NCI-H2107 (cell line): Measurements from ENCODE around the gene OR4D9.
"Not testable (repeated sequence)": the region's sequence is repeated elsewhere in the genome, so short reads cannot be mapped to it uniquely, and the experiment has no call there.

Experiments used
- DNase-seq: peaks from one replicate; lab custom pipeline; 2025; lab: John Stamatoyannopoulos, UW

Gene OR4D9

DNA sequence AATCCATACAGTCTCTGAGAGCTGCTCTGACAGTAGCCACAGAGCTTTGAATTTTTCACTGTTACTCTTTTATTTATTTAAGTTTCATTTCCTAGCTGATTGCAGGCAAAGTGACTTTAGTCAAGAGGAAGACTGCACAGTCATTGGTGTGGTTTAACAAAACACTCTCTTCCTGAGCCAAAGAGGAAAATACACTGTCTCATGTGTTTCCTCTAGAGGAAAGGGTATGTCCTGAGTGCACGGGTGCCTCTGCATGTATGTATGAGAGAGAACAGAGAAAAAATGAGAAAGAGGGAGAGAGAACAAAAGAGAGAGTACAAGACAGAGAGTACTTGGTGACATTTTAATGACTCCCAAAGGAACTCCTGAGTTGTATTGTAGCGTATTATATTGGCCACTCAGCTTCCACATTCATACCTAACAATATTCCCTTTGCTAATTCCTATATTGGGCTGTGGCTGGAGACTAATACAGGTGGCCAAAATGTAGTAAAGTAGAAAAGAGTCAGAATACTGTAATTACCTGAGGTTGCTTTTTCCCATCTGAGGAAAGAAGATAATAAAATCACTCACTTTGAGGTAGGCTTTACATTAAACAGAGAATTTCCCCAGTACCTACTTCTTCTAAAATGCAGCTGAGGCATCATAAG lies at the start of gene OR4D9:
Gene OR4D9, plus strand, starts transcription at position 599 of the 649 bp plus-strand sequence. CDS start 3,374 bp downstream, outside the sequence.
- DNase-seq, result no peak

DNA sequence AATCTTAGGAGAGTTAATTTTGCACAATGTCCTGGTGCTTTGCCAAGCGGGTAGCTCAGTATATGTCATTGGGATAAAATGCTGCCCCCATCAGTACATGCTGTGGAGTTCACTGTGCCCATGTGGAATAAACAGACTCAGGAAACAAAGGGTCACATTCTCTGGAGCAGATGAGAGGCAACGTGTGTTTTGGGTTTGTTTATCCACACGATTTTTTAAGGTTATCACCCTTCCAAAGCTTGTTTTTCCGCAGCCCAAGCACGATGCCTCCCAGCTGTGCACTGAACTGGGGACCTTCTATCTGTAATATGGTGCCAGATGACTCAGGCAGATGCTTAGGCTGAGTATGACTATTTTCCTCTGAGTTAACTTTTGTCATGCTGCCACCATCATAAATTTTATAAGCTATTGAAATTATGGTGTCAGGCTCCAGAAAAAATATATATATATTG lies 48.1 kb upstream of the OR4D9 start:
- DNase-seq, result no peak

DNA sequence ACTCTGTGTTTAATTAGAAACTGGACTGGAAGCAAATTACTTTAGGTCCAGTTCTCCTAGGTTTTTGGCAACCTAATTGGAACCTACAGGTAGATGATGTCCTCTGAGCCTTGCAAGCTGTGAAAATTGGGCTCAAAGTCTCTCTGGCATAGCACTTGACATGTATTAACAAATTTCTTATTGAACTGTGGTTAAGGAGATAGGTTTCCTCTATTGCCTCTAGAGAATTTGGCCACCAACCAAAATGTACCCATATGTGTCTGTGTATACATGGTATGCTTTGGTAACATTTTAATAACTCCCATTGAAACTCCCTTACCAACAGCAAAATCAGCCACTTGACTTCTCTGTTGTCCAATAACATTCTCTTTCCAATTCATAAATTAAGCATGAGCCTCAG lies 38.3 kb upstream of the OR4D9 start, which contains the start of gene OR4D10:
Gene OR4D10, plus strand, starts transcription at position 301 of the 400 bp plus-strand sequence. CDS start 4,115 bp downstream, outside the sequence.
- no peak for DNase-seq

DNA sequence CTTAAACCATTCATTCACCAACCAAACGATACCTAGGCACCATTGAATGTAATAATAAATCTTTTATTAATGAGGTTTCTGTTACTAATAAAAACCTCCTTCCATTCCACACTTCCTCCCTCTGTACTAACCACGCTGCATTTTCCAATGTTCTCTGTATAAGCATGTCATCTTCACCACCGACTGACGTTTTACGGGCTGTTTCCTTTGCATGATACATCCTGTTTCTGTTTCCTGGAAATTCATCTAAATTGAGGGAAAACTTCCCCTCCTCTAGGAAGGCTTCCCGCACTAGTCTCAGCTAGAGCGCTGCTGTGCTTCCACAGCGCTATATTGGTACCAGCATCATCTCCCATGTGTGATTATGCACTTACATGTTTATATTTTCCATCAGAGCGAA lies 36.2 kb upstream of the OR4D9 start:
- DNase-seq, result no peak

DNA sequence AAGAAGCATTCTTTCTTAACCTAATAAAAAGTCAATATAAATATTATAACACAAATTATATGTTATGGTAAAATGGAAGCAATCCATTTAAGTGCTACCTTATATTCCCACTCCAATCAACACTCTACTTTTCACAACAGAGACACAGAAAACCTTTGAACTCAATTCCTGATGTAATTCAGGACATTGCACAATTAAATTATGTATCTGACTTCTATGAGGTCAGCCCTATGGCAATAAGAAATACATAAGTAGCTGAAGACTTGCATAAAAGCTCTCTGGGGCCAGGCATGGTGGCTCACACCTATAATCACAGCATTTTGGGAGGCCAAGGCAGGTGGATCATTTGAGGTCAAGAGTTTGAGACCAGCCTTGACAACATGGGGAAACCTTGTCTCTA lies 31.4 kb upstream of the OR4D9 start:
- DNase-seq, result no peak

DNA sequence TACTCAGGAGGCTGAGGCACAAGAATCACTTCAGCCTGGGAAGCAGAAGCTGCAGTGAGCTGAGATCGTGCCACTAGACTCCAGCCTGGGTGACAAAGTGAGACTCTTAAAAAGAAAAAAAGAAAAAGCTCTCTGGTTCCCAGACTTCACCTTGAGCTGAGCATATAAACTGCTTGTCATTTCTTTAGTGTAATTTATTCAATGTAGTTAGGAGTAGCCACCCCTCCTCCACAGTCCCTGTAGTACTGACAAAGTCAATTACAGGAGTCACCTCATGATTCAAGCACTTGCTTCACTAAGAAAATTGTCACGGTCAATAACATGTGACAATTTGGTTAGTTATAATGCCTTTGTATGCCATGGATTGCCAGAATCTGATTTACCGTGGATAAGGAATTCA lies 31.0 kb upstream of the OR4D9 start:
- DNase-seq, result no peak

DNA sequence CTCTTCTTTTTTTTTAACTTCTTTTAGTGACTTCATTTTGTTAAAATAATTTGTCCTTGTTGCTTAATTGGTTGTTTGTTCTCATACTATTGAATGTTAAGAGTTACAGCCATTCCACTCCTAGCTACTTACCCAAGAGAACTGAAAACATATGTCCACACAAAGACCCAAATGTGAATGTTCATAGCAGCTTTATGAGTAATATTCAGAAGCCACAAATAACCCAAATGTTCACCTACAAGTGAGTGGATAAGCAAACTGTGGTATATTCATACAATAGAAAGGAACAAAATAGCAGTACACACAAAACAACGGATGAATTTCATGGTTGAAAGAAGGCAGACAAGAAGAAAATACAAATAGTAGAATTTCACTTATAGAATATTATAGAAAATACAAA lies 9.4 kb upstream of the OR4D9 start:
- DNase-seq, result no peak

DNA sequence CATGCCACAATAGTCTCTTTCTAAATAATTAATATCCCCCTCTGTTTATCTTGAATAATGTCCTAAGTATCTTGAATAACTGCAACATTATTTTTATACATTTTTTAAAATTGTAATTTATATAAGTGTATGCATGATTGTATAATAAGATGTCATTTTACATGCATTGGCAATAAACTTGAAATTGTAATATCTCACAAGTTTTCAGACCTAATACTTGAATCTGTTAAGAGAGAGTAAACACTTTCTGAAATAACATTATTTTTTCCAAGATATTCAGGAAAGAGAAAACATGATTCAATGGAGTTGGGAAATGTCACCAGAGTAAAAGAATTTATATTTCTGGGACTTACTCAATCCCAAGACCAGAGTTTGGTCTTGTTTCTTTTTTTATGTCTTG lies 8.1 kb upstream of the OR4D9 start, which contains the start of gene OR4D11:
Gene OR4D11, plus strand, starts transcription at position 301 of the 400 bp plus-strand sequence. Its CDS starts 0 bp downstream, at position 301.
- no peak for DNase-seq

DNA sequence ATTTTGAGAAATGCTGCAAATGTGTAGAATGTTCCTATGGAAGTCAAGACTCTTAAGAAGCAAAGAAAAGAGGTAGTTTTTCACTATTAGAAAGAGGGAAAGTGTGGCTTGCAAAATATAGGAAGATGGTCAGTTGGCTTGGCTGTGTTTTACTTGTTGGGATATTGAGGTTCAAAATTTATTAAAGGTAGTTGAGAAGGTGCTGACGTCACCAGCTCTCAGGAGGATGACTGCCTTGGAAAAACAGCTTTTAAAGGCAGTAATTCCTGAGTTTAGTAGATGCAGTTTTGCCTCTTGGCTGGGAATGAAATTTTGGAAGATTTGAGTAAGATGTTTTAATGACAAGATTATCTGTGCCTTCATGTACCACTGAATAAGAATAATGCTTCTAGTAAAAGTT lies 336 bp downstream of the OR4D9 start:
- no peak for DNase-seq

DNA sequence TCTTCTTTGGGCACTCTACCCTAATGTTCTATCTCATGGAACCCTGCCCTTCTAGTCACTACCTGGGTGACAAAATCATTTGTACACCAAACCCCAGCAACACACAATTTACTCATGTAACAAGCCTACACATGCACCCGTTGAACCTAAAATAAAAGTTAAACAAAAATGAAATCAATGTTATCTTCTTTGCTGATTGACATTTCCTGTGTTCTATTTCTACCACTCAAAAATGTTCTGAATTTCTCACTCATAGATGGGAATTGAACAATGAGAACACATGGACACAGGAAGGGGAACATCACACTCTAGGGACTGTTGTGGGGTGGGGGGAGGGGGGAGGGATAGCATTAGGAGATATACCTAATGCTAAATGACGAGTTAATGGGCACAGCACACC lies 8.8 kb downstream of the OR4D9 start:
- DNase-seq, result not testable (repeated sequence)

DNA sequence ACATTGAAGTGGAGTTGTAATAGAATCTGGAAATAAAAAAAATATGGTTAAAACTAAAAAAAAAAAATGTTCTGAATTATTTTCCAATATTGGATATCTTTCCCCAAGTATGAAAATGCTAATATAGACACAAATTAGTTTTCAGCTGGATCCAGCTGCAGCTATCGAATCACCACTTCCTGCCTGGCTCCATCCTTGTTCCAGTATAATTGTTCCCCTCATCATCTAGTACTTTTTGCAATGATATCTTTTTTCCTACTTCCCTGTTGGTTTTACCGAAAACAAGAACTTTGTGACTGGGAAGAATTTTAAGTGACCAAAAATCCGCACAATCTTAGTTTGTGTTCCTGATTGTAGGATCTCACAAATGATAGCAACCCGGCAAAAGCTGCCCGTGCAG lies 9.4 kb downstream of the OR4D9 start:
- no peak for DNase-seq

DNA sequence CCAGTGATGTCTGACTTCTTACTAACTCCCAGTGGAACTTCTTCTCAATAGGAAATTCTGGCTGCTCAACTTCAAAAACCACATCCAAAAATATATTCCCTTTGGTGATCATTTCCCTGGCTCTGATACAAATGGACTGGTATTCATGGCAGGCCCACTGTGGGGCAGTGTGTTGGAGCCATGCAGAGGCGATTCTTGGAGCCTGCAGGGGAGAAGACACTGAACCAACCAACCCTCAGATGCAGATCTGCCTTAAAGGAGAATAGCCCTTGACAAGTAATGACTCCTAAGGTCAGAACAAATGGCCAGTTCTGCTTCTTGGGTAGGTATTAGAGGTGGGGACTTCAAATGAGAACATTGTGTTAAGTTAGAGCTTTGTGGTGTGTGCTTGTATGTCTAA lies 12.2 kb downstream of the OR4D9 start:
- DNase-seq, result no peak

DNA sequence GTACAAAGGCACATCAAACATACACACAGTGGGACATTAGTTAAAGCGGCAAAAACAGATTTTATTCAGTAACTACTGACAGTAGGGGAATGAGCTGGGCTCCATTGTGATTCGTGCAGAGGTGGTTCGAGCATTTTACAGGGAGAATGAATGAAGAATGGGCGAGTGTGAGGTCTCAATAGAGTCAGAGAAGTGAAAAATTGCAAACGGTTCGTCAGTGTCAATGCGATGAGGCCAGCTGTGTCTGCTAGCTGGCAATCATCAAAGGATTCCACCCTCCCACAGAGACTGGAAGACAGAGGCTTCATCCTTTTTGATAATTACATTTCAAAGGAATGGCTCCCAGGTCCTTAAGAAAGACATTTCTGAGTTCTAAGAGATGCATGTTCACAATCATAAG lies 17.4 kb downstream of the OR4D9 start:
- DNase-seq, result no peak

DNA sequence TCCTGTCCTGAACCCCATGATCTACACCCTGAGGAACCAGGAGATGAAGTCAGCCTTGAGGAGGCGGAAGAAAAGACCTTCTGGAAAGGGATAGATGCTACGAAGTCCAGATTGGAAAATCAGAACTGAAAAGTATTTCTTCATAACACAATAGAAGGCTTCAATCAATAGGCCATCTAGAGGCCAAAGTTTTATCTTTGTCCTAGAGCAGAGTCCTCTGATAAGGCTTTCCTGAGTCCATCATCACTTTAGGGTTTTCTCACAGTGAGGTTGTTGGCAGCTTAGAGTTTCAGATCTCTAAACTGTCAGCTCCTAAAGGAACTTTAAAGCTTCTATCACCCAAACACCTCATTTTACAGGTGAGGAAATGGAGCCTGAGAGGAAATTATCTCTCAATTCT lies 21.3 kb downstream of the OR4D9 start:
- no peak for DNase-seq

DNA sequence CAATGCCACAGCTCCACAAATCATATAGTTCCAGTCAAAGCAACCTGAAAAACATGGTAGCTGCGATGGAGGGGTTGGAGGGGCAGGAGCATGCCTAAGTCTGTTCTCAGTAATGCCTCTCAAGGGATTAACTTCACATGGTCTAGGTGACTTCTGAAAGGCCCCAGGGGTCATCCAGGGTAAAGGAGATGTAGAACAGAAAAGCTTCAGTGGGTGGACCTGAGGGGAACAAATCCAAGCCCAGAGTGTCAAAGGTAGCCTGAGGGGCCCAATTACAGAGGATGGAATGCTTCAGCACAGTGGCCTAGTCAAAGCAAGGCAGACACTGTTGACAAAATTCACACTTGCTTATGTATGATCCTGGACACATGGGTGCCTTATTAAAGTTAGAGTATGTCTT lies 23.3 kb downstream of the OR4D9 start:
- no peak for DNase-seq

DNA sequence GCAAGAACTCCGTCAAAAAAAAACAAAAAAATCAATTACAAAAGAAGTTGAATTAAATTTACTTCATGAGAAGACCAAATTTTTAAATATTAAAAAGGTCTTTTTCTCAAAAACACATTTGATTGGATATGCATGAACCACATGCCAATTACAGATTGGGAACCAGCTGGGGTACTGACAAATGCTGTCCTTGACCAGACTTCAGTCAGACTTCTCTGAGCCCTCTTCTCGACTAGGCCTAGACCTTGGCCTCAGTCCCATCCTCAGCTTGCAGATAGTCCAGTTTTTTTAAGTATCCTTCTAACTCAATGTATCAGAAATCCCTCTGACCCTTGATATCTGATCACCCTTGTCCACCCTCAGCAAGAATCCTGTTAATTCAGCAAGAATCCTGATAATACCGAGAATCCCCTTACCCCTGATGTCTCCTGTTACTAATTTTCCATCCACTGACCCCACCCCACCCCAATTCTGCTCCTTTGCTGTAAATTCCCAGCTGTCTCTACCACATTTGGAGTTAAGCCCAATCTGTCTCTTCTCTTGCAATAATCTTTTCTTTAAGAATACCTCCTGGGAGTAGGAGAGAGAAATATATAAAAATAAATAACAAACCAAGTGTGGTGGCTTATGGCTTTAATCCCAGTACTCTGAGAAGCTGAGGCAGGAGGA lies 30.9 kb downstream of the OR4D9 start:
- DNase-seq, result no peak

DNA sequence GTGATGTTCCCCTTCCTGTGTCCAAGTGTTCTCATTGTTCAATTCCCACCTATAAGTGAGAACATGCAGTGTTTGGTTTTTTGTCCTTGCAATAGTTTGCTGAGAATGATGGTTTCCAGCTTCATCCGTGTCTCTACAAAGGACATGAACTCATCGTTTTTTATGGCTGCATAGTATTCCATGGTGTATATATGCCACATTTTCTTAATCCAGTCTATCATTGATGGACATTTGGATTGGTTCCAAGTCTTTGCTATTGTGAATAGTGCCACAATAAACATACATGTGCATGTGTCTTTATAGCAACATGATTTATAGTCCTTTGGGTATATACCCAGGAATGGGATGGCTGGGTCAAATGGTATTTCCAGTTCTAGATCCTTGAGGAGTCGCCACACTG lies 32.4 kb downstream of the OR4D9 start:
- not testable (repeated sequence) for DNase-seq

DNA sequence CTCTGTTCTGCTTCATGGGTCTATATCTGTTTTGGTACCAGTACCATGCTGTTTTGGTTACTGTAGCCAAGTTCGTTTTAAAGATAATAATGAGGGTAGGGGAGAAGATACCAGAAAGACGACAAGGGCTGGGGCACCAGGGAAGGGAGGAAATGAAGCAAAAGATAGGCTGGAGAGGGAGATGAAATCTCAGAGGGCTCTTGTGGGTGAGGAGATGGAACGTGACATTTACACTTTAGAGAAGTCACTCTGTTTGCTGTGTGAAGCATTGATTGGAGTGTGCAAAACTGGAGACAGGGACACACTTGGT lies 33.5 kb downstream of the OR4D9 start:
- no peak for DNase-seq

DNA sequence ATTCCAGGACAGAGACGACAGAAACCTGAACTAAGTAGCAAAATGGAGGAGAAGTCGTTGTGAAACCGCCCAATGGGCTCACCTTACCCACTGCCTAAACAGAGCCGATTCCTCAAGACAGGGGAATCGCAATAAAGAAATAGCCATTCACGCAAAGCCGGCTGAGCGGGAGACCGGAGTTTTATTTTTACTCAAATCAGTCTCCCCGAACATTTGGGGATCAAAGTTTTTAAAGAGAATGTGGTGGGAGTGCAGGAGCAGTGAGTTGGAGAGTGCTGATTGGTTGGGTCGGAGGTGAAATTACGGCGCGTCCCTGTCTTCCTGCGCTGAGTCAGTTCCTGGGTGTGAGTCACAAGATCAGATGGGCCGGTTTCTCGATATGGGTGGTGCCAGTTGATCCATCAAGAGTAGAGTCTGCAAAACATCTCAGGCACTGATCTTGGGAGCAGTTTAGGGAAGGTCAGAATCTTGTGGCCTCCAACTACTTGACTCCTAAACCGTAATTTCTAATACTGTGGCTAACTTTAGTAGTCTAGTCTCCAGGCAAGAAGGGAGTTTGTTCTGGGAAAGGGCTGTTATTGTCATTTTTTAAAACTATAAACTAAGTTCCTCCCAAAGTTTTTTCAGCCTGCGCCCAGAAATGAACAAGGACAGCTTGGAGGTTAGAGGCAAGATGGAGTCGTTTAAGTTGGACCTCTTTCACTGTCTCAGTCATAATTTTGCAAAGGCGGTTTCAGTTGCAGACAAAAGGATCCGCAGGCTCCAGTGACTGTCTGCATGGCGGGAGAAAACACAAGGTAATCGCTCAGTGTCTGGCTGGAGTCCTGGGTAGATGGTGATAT lies 34.1 kb downstream of the OR4D9 start:
- no peak for DNase-seq

DNA sequence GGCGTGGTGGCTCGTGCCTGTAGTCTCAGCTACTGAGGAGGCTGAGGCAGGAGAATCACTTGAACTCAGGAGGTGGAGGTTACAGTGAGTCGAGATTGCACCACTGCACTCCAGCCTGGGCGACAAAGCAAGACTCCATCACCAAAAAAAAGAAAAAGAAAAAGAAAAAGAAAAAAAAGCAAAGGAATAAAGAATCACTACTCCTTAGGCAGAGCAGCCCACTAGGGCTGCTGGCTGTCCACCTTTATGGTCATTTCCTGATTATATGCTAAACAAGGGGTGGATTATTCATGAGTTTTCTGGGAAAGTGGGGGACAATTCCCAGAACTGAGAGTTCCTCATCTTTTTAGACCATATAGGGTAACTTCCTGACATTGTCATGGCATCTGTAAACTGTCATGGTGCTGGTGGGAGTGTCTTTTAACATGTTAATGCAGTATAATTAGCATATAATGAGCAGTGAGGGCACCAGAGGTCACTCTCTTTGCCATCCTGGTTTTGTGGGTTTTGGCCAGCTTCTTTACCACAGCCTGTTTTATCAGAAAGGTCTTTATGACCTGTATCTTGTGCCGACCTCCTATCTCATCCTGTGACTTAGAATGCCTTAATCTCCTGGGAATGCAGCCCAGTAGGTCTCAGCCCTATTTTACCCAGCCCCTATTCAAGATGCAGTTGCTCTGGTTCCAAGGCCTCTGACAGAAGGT lies 36.4 kb downstream of the OR4D9 start:
- not testable (repeated sequence) for DNase-seq

DNA sequence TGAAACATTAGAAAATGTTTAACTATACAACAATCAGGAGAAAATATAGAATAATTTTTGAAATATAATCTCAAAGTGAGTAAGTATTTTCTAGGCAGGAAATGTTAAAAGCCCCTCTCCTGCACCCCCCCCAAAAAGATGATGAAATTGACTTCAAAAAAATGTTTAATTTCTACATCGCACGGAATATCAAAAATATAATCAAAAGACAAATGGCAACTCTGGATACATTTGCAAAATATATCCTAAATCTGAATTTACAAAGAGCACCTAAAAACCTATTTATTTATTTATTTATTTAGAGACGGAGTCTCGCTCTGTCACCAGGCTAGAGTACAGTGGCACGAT lies 36.9 kb downstream of the OR4D9 start:
- DNase-seq, result no peak

DNA sequence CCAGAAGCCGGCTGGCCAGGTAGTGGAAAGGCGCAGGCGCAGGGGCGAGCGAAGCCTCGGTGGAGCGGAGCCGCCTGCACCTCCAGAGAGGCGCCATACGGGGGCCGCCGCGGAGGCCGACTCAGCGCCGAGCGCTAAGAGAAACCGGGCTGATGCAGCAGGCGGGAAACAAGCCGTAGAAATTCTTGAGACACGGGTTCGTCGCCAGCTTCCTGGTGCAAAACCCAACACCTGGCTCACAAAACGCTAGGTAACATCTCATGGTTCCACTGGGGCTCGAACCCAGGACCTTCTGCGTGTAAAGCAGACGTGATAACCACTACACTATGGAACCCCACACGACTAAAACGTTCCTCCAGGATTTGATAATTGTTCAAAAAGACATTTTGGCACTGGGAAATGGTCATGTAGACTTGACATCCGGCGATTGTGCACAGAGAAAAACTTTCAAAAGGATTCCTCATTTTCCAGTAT lies 39.1 kb downstream of the OR4D9 start:
- peak; percentile 89 for DNase-seq
